Mesangial cell (primary cell): ENCODE results near the gene ISG20L2. TPM values are rescaled to one million over a fixed set of nuclear protein-coding genes. Genes with fewer than 3 reads are reported as not detected.

Experiments
- total RNA-seq: library from RNA; depleted of rRNA; stranded (reverse); fragments of >200 nt; gene quantifications from 2 replicates; pipeline ENCODE4 v1.2.3, GENCODE V29; 2015

ISG20L2 gene
- 15.1 and 19.4 TPM in 2 replicates for total RNA-seq

GRCh38 chr1:156728599-156729462 lies at the start of gene ISG20L2:
TSS of gene ISG20L2 (minus strand) at chr1:156728766. CDS start at chr1:156727652, 1,114 bp downstream.

DNA sequence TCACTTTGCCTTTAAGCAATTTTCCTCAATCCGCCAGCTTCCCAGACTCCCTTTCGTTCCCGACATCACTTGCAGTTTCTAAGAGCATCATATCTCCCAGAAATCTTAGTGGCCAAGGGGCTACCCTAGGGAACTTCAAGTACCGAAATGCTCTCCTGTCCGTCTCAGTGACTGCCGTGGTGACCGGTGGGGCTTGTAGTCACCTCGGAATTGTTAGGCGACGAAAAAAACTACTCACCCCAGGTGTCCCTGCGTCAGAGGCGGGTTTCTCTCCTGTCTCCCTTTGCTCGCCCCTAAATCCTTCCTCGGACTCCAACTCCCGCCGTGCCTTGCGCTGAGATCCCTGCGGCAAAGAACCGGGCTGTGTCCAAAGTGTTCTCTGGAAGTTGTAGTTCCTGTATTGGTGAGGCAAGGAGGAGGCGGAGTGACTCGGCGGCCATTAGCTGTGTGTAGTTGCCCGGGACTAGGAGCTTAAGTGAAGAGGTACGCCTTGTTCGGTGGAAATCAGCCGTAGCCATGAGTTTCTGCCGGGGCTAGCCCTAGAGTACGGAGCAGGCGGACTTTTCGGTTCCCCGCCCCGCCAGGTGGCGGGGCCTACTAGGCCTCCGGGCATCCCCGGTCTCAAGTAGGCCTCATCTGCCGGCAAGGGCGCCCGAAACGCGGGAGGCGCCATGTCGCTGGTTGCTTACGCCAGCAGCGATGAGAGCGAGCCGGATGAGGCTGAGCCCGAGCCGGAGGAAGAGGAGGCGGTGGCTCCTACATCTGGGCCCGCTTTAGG lies 38.7 kb upstream of the ISG20L2 start, which contains the start of gene PRCC:
Gene PRCC (plus strand): TSS at position 435 of the 778 bp plus-strand sequence. CDS start 237 bp downstream, at position 672.

DNA sequence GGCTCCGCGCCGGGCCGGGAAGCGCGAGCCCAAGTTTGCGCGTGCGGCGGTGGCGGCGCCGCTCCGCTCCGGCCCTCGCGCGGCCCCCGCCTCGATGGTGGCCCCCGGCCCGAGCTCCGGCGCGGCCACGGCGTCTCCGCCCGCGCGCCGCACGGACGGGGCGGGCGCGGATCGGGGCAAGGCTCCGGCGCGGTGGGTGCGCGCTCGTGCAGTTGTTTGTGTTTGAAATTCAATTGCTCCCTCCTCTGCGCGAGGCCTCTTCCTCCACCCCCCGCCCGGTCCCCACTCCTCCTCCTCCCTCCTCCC lies 22.8 kb upstream of the ISG20L2 start, which contains the start of gene HDGF:
Gene HDGF (minus strand): TSS at position 225 of the 306 bp plus-strand sequence. CDS start 246 bp downstream, outside the sequence.

GRCh38 chr1:156740741-156741480 lies 12.3 kb upstream of the ISG20L2 start, which contains the start of gene MRPL24:
TSS of gene MRPL24 (minus strand) at chr1:156741088. CDS start at chr1:156738704, 2,384 bp downstream.

GRCh38 chr1:156727926-156728598 lies 504 bp downstream of the ISG20L2 start, which contains the start of gene METTL25B:
TSS of gene METTL25B (plus strand) at chr1:156728469. CDS start at chr1:156729105, 636 bp downstream.

DNA sequence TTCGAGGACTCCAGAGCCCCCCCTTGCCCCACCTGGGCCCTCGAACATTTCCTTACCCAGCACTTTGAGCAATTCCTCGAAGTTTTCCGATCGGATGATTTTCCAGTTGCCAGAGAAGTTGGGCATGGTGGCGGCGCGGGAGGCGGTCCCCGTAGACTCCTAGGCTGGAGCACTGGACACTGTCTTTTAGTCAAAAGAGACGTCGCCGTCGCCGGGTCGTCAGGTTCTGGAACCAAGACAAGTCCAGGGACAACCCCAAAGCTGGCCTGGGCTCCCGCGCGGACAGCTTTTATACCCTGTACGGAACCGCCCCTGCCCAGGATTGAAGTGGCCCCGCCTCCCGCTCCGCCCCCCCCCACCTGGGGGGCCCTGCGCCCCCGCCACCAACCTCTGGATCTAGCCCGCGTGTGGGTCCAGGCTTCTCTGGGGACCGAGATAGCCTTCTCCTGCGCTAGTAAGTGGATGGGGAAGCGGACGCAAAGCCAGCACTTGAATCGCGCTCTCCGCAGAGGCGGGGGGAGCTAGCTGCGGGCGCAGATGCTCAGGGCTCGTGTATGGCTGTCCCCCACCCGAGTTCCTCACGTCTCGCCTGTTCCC lies 23.1 kb downstream of the ISG20L2 start, which contains the start of gene CRABP2:
Gene CRABP2 (minus strand): TSS at position 263 of the 597 bp plus-strand sequence. CDS start 137 bp downstream, at position 126.

GRCh38 chr1:156676820-156677615 lies 51.5 kb downstream of the ISG20L2 start, which contains the start of gene NES:
TSS of gene NES (minus strand) at chr1:156677407. CDS start at chr1:156677264, 143 bp downstream.

Other genes starting within 250 kb of the ISG20L2 start
- gene MEF2D, start 228.0 kb downstream of the ISG20L2 start, total RNA-seq: 16.5 and 30.7 TPM in 2 replicates
- 5.2 and 71.4 TPM in 2 replicates for gene IQGAP3, start 156.2 kb downstream of the ISG20L2 start, total RNA-seq
- not detected in 2 replicates for gene TTC24, start 149.0 kb downstream of the ISG20L2 start, total RNA-seq
- gene NAXE, start 137.0 kb downstream of the ISG20L2 start, total RNA-seq: 116 and 139 TPM in 2 replicates
- gene GPATCH4, start 127.3 kb downstream of the ISG20L2 start, total RNA-seq: 12.7 and 18.6 TPM in 2 replicates
- 0.25 TPM in 1 of 2 replicates, not detected in the other for gene HAPLN2, start 109.4 kb downstream of the ISG20L2 start, total RNA-seq
- gene BCAN, start 86.6 kb downstream of the ISG20L2 start, total RNA-seq: not detected in 2 replicates
- 13.4 and 31.9 TPM in 2 replicates for gene NES, start 51.4 kb downstream of the ISG20L2 start, total RNA-seq
- gene CRABP2, start 23.2 kb downstream of the ISG20L2 start, total RNA-seq: 2.1 and 19.6 TPM in 2 replicates
- 11.7 and 17.1 TPM in 2 replicates for gene METTL25B, start 297 bp downstream of the ISG20L2 start, total RNA-seq
- gene MRPL24, start 12.3 kb upstream of the ISG20L2 start, total RNA-seq: 54.6 and 63.2 TPM in 2 replicates
- gene HDGF, start 22.9 kb upstream of the ISG20L2 start, total RNA-seq: 130 and 187 TPM in 2 replicates
- 43.4 and 46.6 TPM in 2 replicates for gene PRCC, start 38.8 kb upstream of the ISG20L2 start, total RNA-seq
- gene SH2D2A, start 88.1 kb upstream of the ISG20L2 start, total RNA-seq: 2.3 and 2.7 TPM in 2 replicates
- gene INSRR, start 130.4 kb upstream of the ISG20L2 start, total RNA-seq: under 0.01 TPM in 1 of 2 replicates, not detected in the other
- under 0.01 and 0.13 TPM in 2 replicates for gene NTRK1, start 132.1 kb upstream of the ISG20L2 start, total RNA-seq
- gene PEAR1, start 165.0 kb upstream of the ISG20L2 start, total RNA-seq: 18.0 and 26.7 TPM in 2 replicates
- gene LRRC71, start 191.9 kb upstream of the ISG20L2 start, total RNA-seq: not detected in 2 replicates